ENCODE measurements around the gene CARS2.

Gene CARS2

DNA sequence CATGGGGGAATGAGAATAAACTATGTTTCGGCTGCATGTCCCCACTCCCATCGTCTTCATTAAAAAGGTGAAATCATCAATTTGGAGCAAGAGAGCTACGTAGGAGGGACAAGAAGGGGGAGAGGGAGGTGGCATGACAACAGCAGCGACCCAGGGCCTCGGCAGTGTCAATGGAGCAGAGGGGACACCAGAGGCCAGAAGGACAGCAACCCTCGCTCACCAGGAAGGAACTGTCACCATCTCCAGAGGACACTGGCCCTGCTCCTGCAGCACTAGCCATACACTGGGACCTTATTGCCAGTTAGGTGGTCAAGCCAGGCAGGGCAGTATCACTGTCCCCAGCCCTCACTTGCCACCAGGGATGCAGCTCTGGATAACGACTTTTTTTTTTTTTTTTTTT, 56.4 kb downstream of the CARS2 start:
- DNase-seq, result no peak

DNA sequence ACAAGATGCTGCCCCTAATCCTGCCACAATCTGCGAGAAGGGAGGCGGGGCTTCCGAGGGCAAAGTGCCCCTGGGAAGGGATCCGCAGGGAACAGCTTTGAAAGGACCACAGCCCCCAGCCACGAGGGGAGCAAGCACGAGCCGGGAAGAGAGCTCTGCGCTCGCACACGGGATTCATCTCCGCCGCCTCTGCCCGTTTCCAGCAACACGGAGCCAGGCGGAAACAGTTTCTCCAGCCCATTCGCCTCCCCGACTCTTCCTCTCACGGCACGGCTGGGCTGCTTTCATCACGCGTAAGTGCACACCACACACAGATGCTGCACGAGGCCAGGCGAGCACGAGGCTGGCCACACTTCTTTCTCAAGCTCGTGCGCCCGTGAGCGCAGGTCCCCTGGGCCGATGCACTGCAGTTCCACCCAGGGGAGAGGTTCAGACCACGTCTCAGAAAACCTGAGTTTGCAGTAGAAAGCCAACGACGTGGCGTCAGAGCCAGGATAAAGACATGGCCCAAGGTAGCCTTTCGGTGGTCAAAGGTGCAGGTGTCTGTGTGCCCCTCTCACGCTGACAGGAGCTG, 57.0 kb downstream of the CARS2 start:
- DNase-seq, result no peak

DNA sequence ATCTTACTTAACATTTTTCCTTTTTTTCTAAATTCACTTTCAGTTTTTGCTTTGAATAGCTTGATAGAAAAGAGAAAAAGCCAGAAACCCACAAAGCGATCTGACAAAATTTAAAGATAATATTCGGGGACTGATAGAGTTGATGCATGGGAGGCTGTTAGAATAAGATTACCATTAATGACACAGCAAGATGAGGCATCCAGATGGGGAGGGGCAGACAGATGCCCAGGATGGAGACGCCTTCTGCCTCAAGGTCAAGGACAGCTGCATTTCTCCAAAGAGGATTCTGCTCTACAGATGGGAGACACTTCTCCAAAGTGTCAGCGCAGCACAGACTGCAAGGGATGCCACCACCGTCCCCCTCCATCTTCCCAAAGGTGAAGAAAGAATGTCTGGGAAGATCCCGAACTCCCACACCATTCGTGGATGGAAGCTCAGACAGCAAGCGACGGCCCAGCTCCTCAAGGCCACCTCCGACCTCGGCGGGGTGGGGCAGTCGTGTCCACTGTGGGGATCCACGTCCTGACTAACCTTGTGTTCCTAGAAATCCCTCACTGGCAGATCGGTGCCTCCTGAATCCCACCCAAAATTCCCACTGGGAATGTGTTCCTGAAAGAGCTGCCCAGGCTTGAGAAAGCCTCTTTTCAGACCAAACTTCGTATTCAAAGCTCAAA, 57.6 kb downstream of the CARS2 start:
- no peak for DNase-seq

DNA sequence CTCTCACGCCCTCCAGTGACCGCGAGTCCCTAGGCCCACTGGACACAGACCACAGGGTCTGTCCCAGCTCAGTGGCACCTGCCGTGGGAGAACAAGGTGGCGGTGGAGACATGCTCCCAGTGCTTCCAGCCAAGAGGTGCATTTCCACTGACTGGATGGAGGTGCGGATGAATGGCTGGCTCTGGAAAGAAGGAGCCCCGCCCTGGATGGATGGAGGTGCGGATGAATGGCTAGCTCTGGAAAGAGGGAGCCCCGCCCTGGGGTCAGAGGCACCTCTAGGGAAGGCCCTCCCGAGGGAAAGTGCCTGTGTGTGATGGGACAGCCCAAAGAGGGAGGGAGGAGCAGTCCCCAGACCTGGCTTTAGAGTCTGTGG, 58.6 kb downstream of the CARS2 start:
- DNase-seq, result no peak

DNA sequence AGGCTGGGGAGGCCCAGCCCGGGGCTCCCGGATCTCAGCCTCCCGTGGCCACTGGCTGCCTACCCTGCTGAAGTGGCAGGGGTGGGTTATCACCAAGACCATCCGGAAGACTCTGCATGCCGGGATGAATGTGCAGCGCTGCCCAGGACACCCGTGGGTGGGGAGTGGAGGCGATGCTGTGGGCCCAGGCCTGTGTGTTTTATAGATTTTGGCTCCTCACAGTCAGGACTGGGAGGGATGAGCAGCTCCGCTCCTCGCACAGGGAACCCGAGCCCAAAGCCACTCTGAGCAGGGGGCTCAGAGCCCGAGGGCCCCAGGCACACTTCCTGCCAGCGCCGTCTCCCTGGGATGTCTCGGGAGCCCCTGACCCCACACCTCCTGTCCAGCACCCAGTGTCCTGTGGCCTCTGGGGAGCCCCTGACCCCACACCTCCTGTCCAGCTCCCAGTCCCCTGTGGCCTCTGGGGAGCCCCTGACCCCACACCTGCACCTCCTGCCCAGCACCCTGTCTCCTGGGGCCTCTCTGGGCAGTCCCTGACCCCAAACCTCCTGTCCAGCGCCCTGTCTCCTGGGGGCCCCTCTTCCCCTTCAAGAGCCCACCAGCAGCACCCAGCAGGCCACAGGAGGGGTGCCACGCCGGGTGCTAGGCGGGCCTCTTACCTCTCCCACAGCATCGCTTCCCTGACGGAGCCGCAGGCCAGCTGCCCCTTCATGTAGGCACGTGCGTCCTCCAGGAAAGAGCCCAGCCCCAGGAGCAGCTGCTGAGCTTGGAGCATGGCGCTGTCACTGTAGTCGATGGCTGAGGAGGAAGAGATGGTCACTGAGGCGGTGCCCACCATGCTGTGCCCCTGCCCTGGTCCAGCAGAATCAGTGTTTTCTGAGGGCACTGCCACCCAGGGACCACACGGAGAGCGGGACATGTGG, 59.2 kb downstream of the CARS2 start:
- no peak for DNase-seq

DNA sequence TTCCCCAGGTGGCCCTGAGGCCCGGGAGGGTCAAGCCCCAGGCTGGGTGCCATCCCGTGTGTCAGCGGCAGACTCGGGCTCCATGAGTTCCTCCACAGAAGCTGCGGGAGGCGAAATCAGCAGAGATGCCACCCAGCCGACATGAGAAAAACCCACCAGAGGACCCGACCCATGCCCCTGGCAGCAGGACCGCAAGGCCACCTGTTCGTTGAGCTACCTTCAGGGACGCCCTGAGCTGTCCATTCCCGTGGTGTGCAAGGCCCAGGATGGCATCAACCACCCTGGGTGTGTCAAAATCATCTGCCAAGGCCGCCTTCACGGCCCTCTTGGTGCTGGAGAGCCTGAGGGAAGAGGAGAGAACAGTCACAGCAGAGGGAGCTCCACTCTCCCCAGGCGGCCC, 60.2 kb downstream of the CARS2 start:
- no peak for DNase-seq

DNA sequence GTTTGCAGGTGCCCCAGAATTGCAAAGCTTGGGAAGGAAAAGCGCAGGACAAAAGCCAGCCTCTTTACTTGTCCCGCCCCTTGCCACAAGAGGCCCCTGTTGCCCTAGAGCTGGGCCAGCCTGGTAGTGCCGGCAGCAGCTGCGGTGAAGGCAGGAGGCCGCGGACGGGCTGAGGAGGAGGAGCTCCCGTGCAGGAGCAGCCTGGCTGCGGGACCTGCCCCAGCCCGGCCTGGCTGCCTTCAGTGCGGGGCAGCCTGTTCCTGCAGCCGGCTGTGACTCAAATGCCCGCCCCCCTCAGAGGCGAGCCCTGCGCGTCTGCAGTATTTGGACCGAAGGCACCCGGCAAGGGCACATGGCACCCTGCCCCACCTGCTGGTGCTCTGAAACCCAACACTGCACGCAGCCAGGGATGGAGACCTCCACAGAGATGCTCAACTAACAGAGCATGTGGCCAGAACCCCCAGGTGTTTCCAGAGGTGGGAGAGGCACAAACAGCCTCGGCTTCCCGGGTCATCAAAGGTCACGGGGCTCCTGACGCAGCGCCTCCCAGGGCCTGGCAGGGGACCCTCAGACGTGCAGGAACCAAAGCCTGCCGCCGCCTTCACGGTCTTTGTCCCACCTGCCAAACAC, 60.9 kb downstream of the CARS2 start:
- DNase-seq, result peak; percentile 73

DNA sequence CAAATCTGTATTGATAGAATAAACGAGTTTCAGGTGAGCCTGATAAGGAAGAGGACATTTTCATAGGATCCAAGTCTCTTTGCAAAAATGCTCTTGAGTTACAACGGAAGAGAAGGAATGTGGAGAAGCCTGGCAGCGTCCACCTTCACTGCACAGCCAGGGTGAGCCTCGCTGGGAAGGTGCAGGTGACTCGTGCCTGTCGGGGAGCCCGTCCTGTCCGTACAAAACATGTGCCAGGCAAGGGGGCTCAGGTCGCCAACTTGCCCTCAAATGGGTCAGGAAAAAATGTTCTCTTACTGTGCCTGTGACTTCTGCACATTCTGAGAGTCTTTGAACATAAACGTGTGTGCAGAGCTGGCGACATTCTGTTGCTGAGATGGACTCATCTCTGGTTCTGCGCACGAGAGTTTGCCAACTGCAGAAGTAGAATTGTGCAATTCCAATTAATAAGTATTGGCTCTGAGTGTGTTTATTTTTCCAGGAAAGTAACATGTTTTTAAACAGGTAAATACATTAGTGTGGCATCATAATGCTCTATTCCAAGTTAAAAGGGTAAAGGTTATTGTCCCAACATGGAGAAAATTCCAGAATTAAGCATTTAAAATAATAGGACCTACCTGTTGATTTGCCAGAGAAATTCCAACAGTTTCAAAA, 62.0 kb downstream of the CARS2 start:
- DNase-seq, result no peak

DNA sequence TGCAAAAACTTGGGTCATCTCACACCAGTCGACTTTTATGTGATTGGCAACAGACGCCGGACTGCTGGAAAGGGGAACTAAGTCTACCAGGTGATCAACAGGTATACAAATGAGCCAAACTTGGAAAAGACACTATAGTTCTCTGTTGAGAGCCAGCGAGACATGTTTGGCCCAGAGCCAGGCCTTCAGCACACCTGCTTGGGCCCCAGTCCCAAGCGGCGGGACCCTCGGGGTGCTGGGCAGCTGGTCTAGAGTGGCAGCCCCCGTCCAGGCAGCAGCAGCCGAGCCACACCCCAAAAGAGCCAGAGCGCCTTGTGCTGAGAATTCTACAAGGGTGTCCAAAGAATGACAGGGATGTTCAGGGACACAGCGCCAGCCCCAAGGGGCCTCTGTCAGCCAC, 62.6 kb downstream of the CARS2 start:
- no peak for DNase-seq

DNA sequence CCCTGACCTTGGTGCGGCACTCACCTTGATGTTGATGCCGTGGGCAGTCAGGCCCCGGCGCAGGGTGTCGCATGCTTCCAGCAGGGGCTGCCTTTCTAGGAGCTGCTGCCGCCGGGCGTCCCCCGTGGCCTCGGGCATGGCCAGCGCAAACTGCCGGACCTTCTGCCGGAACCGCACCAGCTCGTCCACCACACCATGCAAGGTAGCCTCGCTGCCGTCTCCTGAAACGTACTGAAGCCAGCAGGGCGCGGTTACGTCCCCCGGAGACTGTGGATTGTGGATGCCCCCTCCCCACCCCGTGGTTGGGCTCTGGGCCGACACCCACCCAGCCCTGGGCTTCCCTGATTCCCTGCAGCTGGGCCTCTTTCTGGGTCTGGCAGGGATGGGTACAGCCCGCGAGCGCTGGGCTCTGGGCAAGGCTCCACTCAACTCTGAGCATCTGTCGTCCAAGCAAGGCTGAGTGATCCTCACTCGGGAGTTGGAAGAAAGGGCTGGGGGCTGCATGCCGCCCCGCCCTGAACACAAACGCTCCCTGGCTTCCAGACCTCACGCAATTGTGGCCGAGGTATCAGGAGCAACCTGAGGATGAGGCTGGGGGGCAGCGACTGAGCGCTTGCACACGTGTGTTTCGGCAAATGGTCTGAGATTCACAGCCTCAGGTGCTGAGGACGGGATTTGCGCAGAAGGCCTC, 63.5 kb downstream of the CARS2 start:
- no peak for DNase-seq

DNA sequence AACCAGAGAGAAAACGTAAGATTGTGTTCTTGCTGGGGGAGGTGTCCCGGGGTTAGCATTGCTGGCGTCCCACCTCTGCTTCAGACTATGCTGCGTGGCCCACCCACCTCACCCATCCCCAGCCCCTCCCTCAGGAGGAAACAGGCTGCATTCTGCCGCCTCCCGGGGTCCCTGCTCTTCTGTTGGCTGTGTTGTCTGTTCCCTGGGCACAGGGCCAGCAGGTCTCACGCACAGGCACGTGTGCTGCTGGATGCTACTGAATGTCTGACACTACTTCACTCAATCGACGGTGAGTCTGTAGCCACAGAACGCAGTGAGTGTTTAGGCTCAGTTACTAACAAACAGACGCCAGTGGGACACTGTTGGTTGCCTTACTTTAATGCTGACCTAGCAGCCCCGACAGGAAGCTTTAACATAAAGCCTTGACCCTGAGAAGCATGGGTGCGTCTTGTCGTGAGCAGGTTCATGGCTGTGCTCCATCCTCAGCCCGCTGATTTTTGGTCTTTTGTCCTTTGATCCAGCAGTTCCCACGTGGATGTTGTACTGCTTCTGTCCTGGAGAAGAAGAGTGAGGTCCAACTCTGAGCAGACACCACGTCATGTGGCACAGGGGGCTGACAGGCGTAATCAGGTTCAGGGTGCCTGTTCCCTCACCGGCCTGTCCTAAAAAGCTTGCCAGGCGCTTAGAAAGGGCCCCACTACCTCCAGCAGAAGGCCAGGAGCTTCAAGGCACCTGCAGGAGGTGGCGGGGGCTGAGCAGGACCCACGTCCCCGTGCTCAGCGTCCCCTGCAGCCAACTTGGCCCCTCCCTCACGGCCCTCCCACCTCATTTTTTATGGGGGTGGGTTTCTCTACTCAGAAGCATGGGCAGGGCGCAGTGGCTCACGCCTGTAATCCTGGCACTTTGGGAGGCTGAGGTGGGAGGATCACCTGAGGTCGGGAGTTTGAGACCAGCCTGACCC, 64.6 kb downstream of the CARS2 start:
- no peak for DNase-seq

DNA sequence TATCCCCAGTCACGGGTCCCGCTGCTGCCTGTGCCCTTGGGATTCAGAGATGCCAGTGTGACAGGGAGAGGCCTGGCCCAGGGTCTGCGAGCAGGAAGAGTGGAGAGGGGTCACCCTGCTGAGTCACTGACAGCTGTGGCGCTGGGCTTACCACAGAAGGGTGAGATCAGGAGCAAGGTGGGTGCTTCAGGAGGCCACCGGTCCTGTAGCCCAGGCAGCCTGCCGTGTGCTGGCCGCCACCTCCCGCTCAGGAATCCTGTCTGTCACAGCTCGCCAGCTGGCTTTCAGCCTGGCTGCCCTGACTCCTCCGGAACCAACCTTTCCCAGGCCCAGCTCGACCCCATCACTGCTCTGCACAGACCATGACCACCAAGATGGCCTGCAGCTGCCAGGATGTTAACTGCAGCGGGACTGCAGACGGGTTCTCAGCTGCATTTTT, 65.3 kb downstream of the CARS2 start:
- no peak for DNase-seq

DNA sequence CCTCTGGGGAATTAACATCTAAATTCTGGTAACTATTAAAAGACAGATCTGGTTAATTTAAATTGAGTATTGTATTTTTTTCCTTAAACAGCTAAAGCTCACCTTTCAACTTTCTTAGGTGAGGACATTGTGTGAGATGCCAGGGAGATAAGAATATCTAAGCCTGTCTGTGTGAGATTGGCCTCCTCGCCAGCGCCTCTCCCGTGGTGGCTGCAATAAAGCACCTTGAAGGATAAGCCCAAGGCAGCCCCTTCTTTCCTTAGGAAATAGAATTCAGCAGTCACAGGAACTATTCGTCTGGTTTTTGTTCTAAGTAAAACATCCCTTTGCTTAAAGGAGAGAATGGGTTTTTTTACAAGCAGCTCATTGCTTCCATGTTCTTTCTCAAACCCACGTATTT, 66.0 kb downstream of the CARS2 start:
- DNase-seq, result no peak

DNA sequence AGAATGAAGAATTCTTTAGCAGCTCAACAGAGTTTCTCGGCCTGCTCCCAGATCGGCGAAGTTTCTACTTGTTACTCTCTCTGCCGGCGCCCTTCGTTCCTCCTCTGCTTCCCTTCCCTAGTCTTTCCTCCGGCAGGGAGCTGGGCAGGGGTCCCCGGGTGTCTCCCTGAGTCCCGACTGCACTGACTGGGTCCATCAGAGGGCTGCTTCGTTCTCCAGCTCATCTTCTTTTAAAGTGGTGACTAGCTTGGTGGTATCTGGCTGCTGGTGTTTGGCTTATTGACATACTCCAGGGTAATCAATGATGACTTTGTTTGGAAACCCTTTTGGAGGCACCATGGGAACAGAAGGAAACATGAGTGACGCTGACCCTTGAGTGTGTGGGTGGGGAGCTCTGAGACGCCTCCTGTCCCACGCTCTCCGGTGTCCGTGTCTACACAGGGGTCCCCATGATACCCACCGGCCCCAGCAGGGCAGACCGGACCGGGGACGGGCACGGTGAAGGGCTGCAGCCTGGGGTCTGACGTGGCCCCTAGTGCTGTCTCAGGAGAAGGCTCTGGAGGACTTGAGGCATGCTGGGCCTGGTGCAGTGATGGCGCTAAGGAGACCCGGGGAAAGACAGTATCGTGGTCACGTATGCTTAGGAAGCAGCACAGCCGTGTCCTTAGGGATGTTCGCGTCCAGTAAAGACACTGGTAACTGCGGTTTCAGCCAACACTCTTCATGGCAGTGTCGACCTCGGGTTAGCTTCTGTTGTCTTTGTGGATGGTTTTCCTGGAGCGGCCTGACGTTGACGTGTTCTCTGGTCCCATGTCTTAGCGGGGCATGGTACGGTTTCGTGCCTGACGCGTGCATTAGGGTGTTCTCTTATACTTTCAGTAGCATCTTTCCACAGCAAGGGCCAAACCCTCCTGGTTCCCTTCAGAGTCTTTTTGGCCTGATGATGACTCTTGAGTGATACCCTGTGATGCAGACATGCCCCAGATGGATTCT, 66.8 kb downstream of the CARS2 start:
- DNase-seq, result no peak

DNA sequence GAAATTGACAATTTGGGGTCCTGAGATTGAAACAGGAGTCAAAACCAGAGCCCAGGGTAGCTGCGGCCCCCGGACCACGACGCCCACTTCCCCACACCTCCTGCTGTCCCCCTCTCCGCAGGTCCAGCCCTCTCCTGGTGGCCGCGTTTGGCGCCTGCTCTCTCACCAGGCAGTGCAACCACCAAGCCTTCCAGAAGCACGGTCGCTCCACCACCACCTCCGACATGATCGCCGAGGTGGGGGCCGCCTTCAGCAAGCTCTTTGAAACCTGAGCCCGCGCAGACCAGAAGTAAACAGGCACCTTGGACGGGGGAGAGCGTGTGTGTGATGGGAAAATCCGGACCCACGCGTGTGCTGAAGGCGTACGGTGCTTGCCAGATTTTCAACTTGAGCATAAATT, 67.7 kb downstream of the CARS2 start:
- no peak for DNase-seq

DNA sequence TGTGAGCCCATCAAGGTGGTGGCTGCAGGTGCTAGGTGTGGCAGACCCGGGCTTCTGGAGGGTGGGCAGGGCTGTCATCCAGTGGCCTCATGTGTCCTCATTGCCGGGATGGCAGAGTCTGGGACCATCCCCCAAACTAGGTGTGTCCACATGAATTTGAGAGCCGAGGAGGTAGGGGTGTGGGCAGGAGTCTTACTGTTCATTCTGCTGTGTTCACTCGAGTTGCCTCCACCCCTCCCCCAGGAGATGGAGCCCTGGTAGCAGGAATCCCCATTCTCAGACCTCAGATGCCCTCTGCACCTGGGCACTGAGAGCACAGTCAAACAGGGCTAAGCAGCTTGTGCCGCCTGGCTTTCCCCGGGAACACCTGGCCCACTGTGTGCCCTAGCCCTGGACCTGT, 68.2 kb downstream of the CARS2 start:
- no peak for DNase-seq

DNA sequence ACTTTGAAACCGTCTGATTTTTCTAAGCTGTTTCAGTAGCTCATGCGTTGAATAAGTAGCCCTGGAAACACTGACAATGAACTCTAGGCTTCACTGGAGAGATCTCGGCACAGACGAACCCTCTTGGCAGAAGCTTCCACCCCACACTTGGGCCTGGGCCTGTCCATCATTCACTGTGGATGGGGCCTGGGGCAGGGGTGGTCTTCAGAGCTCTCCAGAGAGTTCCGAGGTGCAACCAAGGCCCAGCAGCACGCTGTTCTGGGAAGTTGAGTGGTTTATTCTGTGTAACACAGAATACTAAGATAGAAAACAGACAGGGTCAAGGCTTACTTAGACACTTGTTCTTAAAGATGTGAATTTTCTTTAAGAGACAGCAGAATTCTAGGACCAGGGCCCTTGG, 68.6 kb downstream of the CARS2 start:
- DNase-seq, result no peak

DNA sequence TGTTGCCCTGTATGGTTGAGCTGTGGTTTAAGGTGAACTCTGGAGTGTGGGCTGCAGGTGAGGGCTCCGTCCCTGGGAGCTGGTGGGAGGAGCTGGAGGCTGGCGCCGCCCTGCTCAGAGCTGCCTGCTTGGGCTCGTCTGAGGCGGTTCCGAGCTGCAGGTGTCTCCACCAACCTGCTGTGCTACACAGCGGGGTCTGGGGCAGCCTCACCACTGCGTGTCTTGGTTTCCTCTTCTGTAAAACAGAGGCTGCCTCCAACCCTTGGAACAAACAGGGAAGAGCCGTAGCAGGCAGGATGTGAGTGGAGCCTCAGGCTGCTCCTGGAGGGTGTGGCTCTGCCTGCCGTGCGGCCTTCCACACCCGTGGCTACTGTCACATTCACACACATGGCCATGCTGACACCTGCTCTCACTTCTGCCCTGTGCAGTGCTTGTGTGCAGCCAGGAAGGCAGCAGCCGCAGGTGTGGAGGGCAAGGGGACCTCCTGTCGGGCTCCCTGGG, 69.2 kb downstream of the CARS2 start:
- DNase-seq, result no peak

DNA sequence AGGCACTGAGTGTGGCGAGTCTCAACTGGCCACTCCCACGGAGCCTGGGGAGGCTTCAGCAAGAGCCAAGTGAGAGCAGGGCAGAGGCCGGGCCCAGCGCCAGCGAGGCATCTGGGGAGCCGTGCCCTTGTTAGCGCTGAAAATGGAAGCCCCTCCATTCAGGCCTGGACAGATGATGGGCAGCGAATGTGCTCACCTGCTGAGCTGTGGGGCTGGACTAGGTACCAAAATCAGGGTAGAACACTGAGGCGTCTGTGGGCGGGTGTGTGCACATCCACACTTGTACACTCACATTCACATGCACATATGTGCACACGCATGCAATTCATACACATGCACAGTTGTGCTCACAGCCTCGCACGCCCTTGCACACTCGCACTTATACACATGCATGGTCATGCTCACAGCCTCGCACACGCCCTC, 69.9 kb downstream of the CARS2 start:
- DNase-seq, result no peak
